Suprapubic skin (tissue), 4 donors: ENCODE results near the gene PLEKHG7.

Experiments
- EP300 ChIP-seq: sonication (generic); formaldehyde crosslinking; IDR thresholded peaks from one replicate; pipeline ENCODE4 v1.6.1; 2017; ENCODE audit warnings: antibody characterized with exemption
- POLR2A ChIP-seq, 2 donors: fragments of 450-650 bp; IDR thresholded peaks; one replicate each; pipeline ENCODE4 v1.6.1; 2017; ENCODE audit warnings: antibody characterized with exemption in 2 of 2, mild to moderate bottlenecking in 2 of 2, moderate library complexity in 2 of 2
- POLR2AphosphoS5 ChIP-seq, 3 donors: sonication (generic); formaldehyde crosslinking; IDR thresholded peaks; one replicate each; pipeline ENCODE4 v1.6.1; 2017; ENCODE audit warnings: antibody characterized with exemption in 3 of 3
- TF ChIP-seq, protein P1 (sequence below), 2 donors: fragments of 200-600 bp in 1 of 2; fragments of 450-650 bp in 1 of 2; sonication (generic) in 1 of 2; IDR thresholded peaks; one replicate each; pipeline ENCODE4 v1.5.1; 2016 to 2019; ENCODE audit warnings: antibody characterized with exemption in 2 of 2, mild to moderate bottlenecking in 1 of 2, moderate library complexity in 1 of 2

DNA sequence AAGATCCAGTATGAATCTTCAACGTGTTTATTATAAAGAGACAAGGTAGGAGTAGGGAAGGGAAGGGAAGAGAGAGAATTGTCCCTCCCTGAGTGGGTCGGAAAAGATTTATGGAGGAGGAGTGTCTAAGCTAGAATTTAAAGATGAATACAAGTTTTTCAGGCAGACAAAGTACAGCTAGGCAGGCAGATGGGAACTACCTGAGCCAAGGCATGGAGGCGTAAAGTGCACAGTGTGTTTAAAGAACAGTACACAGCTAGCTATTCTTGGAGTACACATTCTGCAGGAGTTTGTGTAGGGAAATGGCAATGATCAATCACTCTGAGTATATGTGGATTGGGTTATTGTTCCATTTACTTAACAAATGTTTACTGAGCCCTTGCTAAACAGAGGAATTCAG is 20.1 kb downstream of the PLEKHG7 start:
- TF ChIP-seq, protein P1, sequence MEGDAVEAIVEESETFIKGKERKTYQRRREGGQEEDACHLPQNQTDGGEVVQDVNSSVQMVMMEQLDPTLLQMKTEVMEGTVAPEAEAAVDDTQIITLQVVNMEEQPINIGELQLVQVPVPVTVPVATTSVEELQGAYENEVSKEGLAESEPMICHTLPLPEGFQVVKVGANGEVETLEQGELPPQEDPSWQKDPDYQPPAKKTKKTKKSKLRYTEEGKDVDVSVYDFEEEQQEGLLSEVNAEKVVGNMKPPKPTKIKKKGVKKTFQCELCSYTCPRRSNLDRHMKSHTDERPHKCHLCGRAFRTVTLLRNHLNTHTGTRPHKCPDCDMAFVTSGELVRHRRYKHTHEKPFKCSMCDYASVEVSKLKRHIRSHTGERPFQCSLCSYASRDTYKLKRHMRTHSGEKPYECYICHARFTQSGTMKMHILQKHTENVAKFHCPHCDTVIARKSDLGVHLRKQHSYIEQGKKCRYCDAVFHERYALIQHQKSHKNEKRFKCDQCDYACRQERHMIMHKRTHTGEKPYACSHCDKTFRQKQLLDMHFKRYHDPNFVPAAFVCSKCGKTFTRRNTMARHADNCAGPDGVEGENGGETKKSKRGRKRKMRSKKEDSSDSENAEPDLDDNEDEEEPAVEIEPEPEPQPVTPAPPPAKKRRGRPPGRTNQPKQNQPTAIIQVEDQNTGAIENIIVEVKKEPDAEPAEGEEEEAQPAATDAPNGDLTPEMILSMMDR (IDR thresholded peaks at IDR 0.05): no peak
- TF ChIP-seq POLR2A (IDR thresholded peaks at IDR 0.05): no peak
- TF ChIP-seq POLR2AphosphoS5 (IDR thresholded peaks at IDR 0.05): no peak
- no peak for TF ChIP-seq EP300
